ENCODE measurements around the gene UBQLN1. TPM values are rescaled to one million over a fixed set of nuclear protein-coding genes. Genes with fewer than 3 reads are reported as not detected.

The UBQLN1 gene
- total RNA-seq, 1 experiment from 2014 or later: 111 TPM

DNA sequence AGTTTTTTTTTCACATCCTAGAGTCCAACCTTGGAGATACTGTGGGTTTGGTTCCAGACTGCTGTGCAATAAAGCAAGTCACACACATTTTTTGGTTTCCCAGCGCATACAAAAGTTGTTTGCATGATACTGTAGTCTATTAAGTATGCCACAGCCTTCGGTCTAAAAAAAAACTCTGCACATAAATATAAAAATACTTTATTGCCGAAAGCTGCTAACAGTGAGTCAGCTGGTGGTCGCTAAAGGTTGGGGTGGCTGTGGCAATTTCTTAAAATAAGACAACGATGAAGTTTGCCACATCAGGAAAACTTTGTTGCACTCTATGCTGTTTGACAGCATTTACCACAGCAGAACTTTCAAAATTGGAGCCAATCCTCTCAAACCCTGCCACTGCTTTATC is 37.4 kb downstream of the UBQLN1 start:
- H3K18ac ChIP-seq (ENCODE audit: insufficient read length, low read depth, low read length): no peak overlapping the region
- H2BK5ac ChIP-seq (ENCODE audit: insufficient read length, low read length): no peak overlapping the region
- no peak overlapping the region for H3K56ac ChIP-seq (ENCODE audit: insufficient read length, low read depth, low read length)
- H3K79me1 ChIP-seq (ENCODE audit: insufficient read depth, low read depth, low read length, poor library complexity, severe bottlenecking): peaks cover 4% of the 10 kb centered on the region
- H3K36me3 Mint-ChIP-seq (ENCODE audit: insufficient read depth in 1 of 3, low read depth in 3 of 3): peaks cover 14 to 73% (median 65%) of the 10 kb centered on the region in 3 experiments; a peak in 6 of 7 replicates
- no peaks in the 10 kb centered on the region for H3K27me3 ChIP-seq (ENCODE audit: insufficient read depth, low read length)
- no peak for DNase-seq
- H2BK15ac ChIP-seq (ENCODE audit: low read depth, low read length): no peak overlapping the region
- no peaks in the 10 kb centered on the region for H4K20me1 ChIP-seq (ENCODE audit: control insufficient read depth, insufficient read depth, insufficient read length)
- no peaks in the 10 kb centered on the region for H3K4me1 ChIP-seq (ENCODE audit: insufficient read depth, low read length)
- H2AK5ac ChIP-seq (ENCODE audit: insufficient read length, low read length): no peak overlapping the region
- no peak overlapping the region for H3K9ac ChIP-seq (ENCODE audit: extremely low read depth, insufficient read length, low read length)
- H3K27ac Mint-ChIP-seq: no peak overlapping the region
- no peak overlapping the region for H3K4ac ChIP-seq (ENCODE audit: low read depth, low read length)
- H4K5ac ChIP-seq (ENCODE audit: insufficient read length, low read depth, low read length): no peak overlapping the region
- no peak overlapping the region for H2BK12ac ChIP-seq (ENCODE audit: insufficient read length, low read depth, low read length)
- H3K9me3 ChIP-seq (ENCODE audit: control insufficient read depth, low read depth, low read length): no peaks in the 10 kb centered on the region
- H3T11ph ChIP-seq (ENCODE audit: low read length): no peak overlapping the region
- H2BK120ac ChIP-seq (ENCODE audit: low read depth, low read length, poor library complexity, severe bottlenecking): no peak overlapping the region
- TF ChIP-seq, protein P1, sequence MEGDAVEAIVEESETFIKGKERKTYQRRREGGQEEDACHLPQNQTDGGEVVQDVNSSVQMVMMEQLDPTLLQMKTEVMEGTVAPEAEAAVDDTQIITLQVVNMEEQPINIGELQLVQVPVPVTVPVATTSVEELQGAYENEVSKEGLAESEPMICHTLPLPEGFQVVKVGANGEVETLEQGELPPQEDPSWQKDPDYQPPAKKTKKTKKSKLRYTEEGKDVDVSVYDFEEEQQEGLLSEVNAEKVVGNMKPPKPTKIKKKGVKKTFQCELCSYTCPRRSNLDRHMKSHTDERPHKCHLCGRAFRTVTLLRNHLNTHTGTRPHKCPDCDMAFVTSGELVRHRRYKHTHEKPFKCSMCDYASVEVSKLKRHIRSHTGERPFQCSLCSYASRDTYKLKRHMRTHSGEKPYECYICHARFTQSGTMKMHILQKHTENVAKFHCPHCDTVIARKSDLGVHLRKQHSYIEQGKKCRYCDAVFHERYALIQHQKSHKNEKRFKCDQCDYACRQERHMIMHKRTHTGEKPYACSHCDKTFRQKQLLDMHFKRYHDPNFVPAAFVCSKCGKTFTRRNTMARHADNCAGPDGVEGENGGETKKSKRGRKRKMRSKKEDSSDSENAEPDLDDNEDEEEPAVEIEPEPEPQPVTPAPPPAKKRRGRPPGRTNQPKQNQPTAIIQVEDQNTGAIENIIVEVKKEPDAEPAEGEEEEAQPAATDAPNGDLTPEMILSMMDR (conservative IDR thresholded peaks at IDR 0.05): no peak
- no peak overlapping the region for H4K8ac ChIP-seq (replicated peaks; ENCODE audit: insufficient read length, low read depth, low read length)
- no peak overlapping the region for H3K14ac ChIP-seq (ENCODE audit: insufficient read depth, low read length)
- WGBS (ENCODE audit: extremely low coverage, insufficient read length, low lambda C conversion rate): no CpG with 5 or more reads among the region's 5 CpGs
- no peaks in the 10 kb centered on the region for H3K9me3 Mint-ChIP-seq
- H3K27me3 Mint-ChIP-seq (ENCODE audit: low read depth): no peaks in the 10 kb centered on the region
- H4K91ac ChIP-seq (ENCODE audit: insufficient read length, low read depth, low read length): no peak overlapping the region
- H2BK20ac ChIP-seq (ENCODE audit: low read depth, low read length, poor library complexity, severe bottlenecking): no peak overlapping the region
- H3K4me3 Mint-ChIP-seq: no peak overlapping the region
- H3K79me2 ChIP-seq (ENCODE audit: insufficient read depth, low read length): no peaks in the 10 kb centered on the region
- H3K27ac ChIP-seq (ENCODE audit: insufficient read length, low read depth, low read length): no peak overlapping the region
- no peak overlapping the region for H2AFZ ChIP-seq (ENCODE audit: low read length)
- no peak overlapping the region for H3K4me2 ChIP-seq (ENCODE audit: insufficient read depth, insufficient read length, low read length)
- H3K23me2 ChIP-seq (ENCODE audit: insufficient read length, low read depth, low read length, poor library complexity, severe bottlenecking): no peaks in the 10 kb centered on the region
- no peak overlapping the region for H3K23ac ChIP-seq (ENCODE audit: insufficient read length, low read depth, low read length)
- no peaks in the 10 kb centered on the region for H3K4me1 Mint-ChIP-seq

Measured in H9 (cell line).